NT2/D1 (cell line): ENCODE data around the gene KRTAP5-7.
"Not testable (repeated sequence)": the region's sequence is repeated elsewhere in the genome, so short reads cannot be mapped to it uniquely, and the experiment has no call there.

Source experiments
- SUZ12 ChIP-seq: IDR thresholded peaks from 2 replicates; pipeline ENCODE4 v1.6.1; 2011; ENCODE audit not compliant: insufficient read length, insufficient read depth; ENCODE audit errors: extremely low read depth
- YY1 ChIP-seq: IDR thresholded peaks from 2 replicates; pipeline ENCODE4 v1.6.1; 2011; ENCODE audit not compliant: insufficient read length, insufficient read depth
- ZNF274 ChIP-seq: IDR thresholded peaks from 2 replicates; pipeline ENCODE4 v1.6.1; 2011; ENCODE audit warnings: mild to moderate bottlenecking, low read depth, low read length

DNA sequence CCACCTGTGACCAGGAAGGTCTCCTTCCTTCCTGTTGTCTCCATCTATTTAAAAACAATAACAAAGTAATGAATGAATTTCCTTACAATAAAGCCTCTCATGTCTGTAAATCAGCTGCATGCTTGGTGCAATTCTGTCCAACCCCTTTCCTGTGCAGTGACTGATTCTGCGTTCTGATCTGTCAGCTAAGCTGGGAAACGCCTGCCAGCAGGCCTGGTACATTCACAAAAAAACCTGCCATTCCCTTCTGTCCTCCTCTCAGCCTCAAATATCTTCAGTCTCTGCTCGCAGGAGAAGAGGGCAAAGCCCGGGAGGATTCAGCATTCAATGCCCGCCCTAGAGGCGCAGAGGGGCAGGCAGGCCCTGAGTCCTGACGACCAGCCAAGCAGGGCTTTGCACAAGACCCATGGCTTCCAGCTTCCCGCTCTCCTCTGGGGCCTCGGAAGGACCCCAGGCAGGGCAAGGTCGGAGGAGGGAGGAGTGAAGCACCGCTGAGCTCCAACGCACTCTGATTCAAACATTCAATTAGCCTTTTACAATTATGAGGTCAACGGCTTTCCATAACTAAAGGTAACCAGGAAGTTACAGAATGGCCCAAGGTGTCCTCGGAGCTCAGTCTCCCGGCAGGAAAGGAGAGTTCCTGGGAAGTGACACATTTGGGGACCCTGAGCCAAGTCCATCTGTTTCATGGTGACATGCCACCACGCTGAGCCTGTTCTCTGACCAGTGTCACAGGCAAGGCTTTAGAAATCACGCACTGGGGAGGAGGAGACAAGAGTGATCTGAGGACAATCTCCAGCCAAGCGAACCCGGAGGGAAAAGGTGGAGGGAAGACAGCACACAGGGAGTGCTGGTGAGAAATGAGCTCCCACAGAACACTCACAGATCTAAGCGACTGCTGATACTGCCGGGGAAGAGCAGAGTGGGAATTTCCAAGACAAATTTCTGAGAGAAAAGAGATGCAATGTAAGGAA is 39.8 kb downstream of the KRTAP5-7 start:
- not testable (repeated sequence) for TF ChIP-seq ZNF274, YY1, SUZ12
